RWPE1 (cell line): ENCODE measurements around the gene ENPP4.

Experiments used
- CTCF ChIA-PET: fragments of 350-600 bp; sonication (Branson Sonifier 250); formaldehyde crosslinking; extraction: SDS; loops from one replicate; lab custom pipeline; 2021; lab: Yijun Ruan, JAX
- POLR2A ChIA-PET: fragments of 400-600 bp; formaldehyde crosslinking; extraction: SDS; loops from one replicate; lab custom pipeline; 2020; ENCODE audit warnings: antibody characterized with exemption; ENCODE audit not compliant: low non-redundant PET; lab: Yijun Ruan, JAX
- DNase-seq: peaks from one replicate; pipeline ENCODE4 v3.0.0; 2012; ENCODE audit warnings: low spot score
- H3K27ac ChIP-seq: fragments of 450-650 bp; 2 replicates; pipeline ENCODE4 v1.5.1; 2017
- TF ChIP-seq, protein P1 (sequence below): fragments of 450-650 bp; conservative IDR thresholded peaks from 2 replicates; pipeline ENCODE4 v1.5.1; 2017; ENCODE audit warnings: low read depth, mild to moderate bottlenecking

The ENPP4 gene

DNA sequence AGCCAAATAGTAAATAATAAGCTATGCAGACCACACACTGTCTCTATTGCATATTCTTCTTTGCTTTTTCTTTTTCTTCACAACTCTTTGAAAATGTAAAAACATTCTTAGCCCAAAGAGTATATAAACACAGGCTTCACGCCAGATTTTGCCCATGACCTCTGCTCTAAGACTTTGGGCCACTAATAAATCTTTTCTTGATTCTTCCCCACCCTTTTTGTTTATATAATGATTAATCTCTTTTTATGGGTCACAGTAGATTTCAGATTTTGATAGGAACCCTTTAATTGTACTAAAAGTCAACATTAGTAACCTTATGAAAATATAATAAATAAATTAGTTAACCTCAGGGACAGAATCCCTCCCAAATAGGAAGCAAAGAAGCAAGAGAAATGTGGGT, 56.8 kb downstream of the ENPP4 start:
- DNase-seq: no peak
- TF ChIP-seq, protein P1, sequence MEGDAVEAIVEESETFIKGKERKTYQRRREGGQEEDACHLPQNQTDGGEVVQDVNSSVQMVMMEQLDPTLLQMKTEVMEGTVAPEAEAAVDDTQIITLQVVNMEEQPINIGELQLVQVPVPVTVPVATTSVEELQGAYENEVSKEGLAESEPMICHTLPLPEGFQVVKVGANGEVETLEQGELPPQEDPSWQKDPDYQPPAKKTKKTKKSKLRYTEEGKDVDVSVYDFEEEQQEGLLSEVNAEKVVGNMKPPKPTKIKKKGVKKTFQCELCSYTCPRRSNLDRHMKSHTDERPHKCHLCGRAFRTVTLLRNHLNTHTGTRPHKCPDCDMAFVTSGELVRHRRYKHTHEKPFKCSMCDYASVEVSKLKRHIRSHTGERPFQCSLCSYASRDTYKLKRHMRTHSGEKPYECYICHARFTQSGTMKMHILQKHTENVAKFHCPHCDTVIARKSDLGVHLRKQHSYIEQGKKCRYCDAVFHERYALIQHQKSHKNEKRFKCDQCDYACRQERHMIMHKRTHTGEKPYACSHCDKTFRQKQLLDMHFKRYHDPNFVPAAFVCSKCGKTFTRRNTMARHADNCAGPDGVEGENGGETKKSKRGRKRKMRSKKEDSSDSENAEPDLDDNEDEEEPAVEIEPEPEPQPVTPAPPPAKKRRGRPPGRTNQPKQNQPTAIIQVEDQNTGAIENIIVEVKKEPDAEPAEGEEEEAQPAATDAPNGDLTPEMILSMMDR: no peak
- ChIA-PET POLR2A (no interaction called here), CTCF (no interaction called here)
- H3K27ac ChIP-seq: no peak overlapping the region

DNA sequence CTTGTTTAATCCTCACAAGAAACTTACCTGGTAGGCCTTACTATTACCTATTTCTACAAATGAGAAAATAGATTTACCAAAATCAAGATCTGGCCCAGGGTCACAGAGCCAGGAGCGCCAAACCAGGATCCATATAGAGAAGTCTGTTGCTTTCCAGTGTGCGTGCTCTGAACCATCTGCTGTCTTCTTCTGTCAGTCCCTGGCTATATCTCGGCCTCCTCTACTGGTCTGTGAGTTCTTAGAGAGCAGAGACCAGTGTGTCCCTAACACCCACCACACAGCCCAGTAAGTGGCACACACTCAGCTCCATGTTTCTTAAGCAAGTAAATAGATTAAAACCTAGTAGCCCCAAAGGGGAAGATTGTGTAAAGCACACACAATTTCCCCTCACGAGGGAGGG, 59.9 kb downstream of the ENPP4 start:
- CTCF ChIA-PET: no interaction called here
- DNase-seq: no peak
- no peak overlapping the region for H3K27ac ChIP-seq
- POLR2A ChIA-PET: no interaction called here
- TF ChIP-seq, protein P1: no peak

DNA sequence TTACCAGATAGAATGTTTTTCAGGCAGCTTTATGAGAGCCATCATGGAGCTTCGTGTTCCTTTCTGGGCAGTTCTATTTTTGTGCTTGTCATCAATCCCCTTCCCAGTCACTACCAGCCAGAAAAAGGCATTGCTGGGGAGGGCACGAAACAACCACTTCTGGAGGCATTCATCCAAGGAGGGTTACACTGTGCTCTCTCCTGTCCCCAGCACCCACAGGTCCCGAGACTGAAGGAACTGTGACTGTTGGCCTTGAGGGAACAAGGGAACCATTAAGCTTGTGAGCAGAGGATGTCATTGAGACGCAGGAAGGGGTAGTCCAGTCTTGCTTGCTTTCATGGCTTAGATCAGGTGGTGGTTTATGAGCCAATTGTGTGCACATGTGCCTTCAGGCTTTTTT, 61.1 kb downstream of the ENPP4 start:
- no peak for DNase-seq
- H3K27ac ChIP-seq: no peak overlapping the region
- POLR2A ChIA-PET: no interaction called here
- CTCF ChIA-PET: interaction anchor here (0.6 kb wide), 1 partner anchor 131 kb away, joined by 3 read pairs; no protein-coding TSS in a partner anchor
- TF ChIP-seq, protein P1: no peak

DNA sequence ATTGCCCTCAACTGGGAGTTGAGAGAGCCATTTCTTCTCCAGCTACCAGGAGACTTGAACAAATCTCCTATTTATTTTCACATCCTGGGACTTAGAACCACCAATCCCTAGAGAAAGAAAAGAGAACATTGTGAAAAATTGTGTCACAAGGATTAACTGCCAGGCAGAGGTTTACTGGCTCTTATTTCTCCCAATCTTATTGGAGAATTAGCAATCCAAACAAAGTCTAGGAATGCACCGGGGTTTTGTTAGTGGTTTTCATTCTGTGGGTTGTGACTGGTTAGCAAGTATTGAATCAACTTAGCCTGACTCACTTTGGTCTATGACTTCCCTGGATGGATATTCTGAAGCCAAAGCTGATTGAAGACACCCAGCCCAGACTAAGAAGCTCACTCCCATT, 62.2 kb downstream of the ENPP4 start:
- POLR2A ChIA-PET: no interaction called here
- H3K27ac ChIP-seq: no peak overlapping the region
- TF ChIP-seq, protein P1: no peak
- CTCF ChIA-PET: no interaction called here
- DNase-seq: no peak
